Vagina (tissue), 2 donors: ENCODE data around the gene MORC2. TPM values are rescaled to one million over a fixed set of nuclear protein-coding genes. Genes with fewer than 3 reads are reported as not detected.

Source experiments
- DNase-seq, 2 donors: peaks; one replicate each; pipeline ENCODE4 v3.0.0-alpha.2; 2017; ENCODE audit errors: extremely low spot score in 2 of 2
- H3K27ac ChIP-seq: fragments of 200-600 bp; sonication (generic); one replicate; pipeline ENCODE4 v1.5.1; 2019
- H3K27me3 ChIP-seq: fragments of 200-600 bp; sonication (generic); one replicate; pipeline ENCODE4 v1.5.1; 2019
- H3K36me3 ChIP-seq, 2 donors: fragments of 200-600 bp; sonication (generic); one replicate each; pipeline ENCODE4 v1.5.1; 2017 to 2019
- H3K4me1 ChIP-seq: fragments of 200-600 bp; sonication (generic); one replicate; pipeline ENCODE4 v1.5.1; 2019
- H3K4me3 ChIP-seq, 2 donors: fragments of 200-600 bp; sonication (generic); 1 replicate in 1 of 2; 2 replicates in 1 of 2; pipeline ENCODE4 v1.5.1; 2016 to 2019
- H3K9me3 ChIP-seq: fragments of 200-600 bp; sonication (generic); one replicate; pipeline ENCODE4 v1.5.1; 2019
- CTCF ChIP-seq, 3 experiments: fragments of 450-650 bp in 2 of 3; fragments of 200-600 bp in 1 of 3; sonication (generic) in 1 of 3; IDR thresholded peaks; one replicate each; pipeline ENCODE4 v1.5.1; 2017 to 2019; ENCODE audit warnings: antibody characterized with exemption in 3 of 3, mild to moderate bottlenecking in 2 of 3, moderate library complexity in 2 of 3
- POLR2A ChIP-seq, 2 donors: fragments of 450-650 bp; IDR thresholded peaks; one replicate each; pipeline ENCODE4 v1.6.1; 2017; ENCODE audit warnings: antibody characterized with exemption in 2 of 2, mild to moderate bottlenecking in 2 of 2, moderate library complexity in 2 of 2
- POLR2AphosphoS5 ChIP-seq, 2 donors: sonication (generic); formaldehyde crosslinking; IDR thresholded peaks; one replicate each; pipeline ENCODE4 v1.9.0; 2017; ENCODE audit warnings: antibody characterized with exemption in 2 of 2, mild to moderate bottlenecking in 2 of 2, low read depth in 1 of 2; ENCODE audit not compliant: insufficient read depth in 1 of 2
- intact Hi-C: fragments of 100-400 bp; cut with DNase I; formaldehyde crosslinking; loops from one replicate; pipeline ENCODE4 v1.15.1; 2023
- total RNA-seq: library from RNA; depleted of rRNA; stranded (reverse); fragments of >200 nt; gene quantifications from one replicate; pipeline ENCODE4 v1.2.3, GENCODE V29; 2016

Gene MORC2
- total RNA-seq, 1 donor from 2014 or later = 18.4 TPM

GRCh38 chr22:30944986-30945385, 23.6 kb downstream of the MORC2 start:
- no peaks in the 10 kb centered on the region for H3K9me3 ChIP-seq
- H3K27me3 ChIP-seq = no peaks in the 10 kb centered on the region
- peaks cover 32% of the 10 kb centered on the region for H3K4me1 ChIP-seq
- TF ChIP-seq POLR2AphosphoS5 (IDR thresholded peaks at IDR 0.05; ENCODE audit: insufficient read depth in 1 of 2, low read depth in 1 of 2) = no peak
- H3K27ac ChIP-seq = no peak overlapping the region
- no peak overlapping the region for H3K4me3 ChIP-seq
- DNase-seq = no peak
- H3K36me3 ChIP-seq = peaks cover 0 to 80% of the 10 kb centered on the region in 2 donors
- intact Hi-C loops = no loop called here

DNA sequence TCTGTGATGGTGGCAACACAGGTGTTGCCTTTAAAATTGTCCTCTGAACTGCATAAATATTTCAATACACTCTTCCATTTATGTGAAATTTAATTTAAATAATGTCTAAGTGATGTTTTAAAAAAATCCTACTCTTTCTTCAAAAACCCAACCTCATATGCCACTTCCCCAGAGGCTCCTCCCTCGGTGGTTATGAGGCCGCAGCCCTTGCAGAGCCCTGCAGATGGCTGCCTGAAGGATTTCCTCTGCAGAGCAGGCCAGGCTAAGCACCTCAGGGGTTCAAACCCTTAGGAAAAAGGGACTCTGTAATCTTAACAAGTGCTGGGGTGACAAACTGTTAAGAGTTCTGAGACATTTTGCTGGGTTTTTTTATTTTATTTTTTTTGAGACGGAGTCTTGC, 25.2 kb downstream of the MORC2 start:
- DNase-seq = no peak
- H3K27ac ChIP-seq = no peak overlapping the region
- no peaks in the 10 kb centered on the region for H3K27me3 ChIP-seq
- TF ChIP-seq POLR2AphosphoS5 (IDR thresholded peaks at IDR 0.05; ENCODE audit: insufficient read depth in 1 of 2, low read depth in 1 of 2) = no peak
- TF ChIP-seq POLR2A (IDR thresholded peaks at IDR 0.05) = no peak
- no peak for TF ChIP-seq CTCF (IDR thresholded peaks at IDR 0.05)
- intact Hi-C loops = no loop called here
- H3K9me3 ChIP-seq = no peaks in the 10 kb centered on the region
- H3K4me3 ChIP-seq = no peak overlapping the region
- H3K4me1 ChIP-seq = peaks cover 21% of the 10 kb centered on the region
- H3K36me3 ChIP-seq = peaks cover 0 to 77% of the 10 kb centered on the region in 2 donors

DNA sequence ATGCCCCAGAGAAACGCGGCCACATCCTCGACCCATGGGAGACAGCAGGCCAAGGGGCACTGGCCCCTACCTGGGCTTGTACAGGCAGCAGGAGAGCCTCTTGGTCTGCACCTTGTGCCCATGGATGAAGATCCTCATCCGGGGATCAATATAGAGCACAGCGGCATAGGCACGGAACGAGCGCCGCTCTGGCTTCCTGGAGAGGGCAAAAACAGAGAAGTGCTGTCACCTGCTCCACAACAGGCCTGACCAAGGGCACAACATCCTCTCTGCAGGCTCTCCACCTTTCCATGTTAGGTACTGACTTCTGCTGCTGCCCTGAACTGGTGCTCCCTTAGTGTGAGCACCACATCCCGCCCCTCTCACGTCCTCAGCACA, 27.2 kb downstream of the MORC2 start:
- H3K4me1 ChIP-seq = peaks cover under 1% of the 10 kb centered on the region
- no peak overlapping the region for H3K4me3 ChIP-seq
- H3K27ac ChIP-seq = no peak overlapping the region
- intact Hi-C loops = no loop called here
- no peak for DNase-seq
- no peaks in the 10 kb centered on the region for H3K27me3 ChIP-seq
- H3K9me3 ChIP-seq = no peaks in the 10 kb centered on the region
- H3K36me3 ChIP-seq = peaks cover 0 to 94% of the 10 kb centered on the region in 2 donors
- no peak for TF ChIP-seq CTCF (IDR thresholded peaks at IDR 0.05)
- no peak for TF ChIP-seq POLR2AphosphoS5 (IDR thresholded peaks at IDR 0.05; ENCODE audit: insufficient read depth in 1 of 2, low read depth in 1 of 2)

- Histone ChIP-seq H3K4me3 (no peak overlapping the region), H3K27ac (no peak overlapping the region), H3K27me3 (no peaks in the 10 kb centered on the region), H3K4me1 (no peaks in the 10 kb centered on the region), H3K9me3 (no peaks in the 10 kb centered on the region), H3K36me3 (peaks cover 0 to 93% of the 10 kb centered on the region in 2 donors)
- intact Hi-C loops = no loop called here
- TF ChIP-seq POLR2A (IDR thresholded peaks at IDR 0.05) = no peak
- no peak for TF ChIP-seq POLR2AphosphoS5 (IDR thresholded peaks at IDR 0.05; ENCODE audit: insufficient read depth in 1 of 2, low read depth in 1 of 2)
- TF ChIP-seq CTCF (IDR thresholded peaks at IDR 0.05) = no peak
- DNase-seq = no peak
Measured at GRCh38 chr22:30940685-30941362, 27.8 kb downstream of the MORC2 start.

DNA sequence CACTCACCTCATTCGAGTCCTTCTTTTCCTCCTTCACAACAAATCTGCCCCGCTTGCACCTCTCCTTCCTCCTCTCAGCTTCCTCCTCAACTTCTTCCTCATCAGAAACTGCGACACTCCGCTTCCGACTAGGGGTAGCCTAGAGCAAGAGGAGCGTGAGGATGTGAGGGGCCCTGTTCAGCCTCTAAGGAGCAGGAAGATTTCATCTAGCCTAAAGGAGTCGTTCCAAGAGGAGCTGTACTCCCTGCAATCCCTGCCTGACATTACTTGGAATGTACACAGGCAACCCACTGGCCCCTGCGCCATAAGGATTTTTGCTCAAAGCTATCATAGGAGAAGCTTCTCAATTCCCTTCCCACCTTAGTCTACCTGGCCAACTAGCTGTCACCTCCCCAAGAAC, 34.5 kb downstream of the MORC2 start:
- no peak for TF ChIP-seq POLR2AphosphoS5 (IDR thresholded peaks at IDR 0.05; ENCODE audit: insufficient read depth in 1 of 2, low read depth in 1 of 2)
- TF ChIP-seq POLR2A (IDR thresholded peaks at IDR 0.05) = no peak
- no peak for TF ChIP-seq CTCF (IDR thresholded peaks at IDR 0.05)
- Histone ChIP-seq H3K36me3 (peaks cover 0 to 88% of the 10 kb centered on the region in 2 donors), H3K4me3 (no peak overlapping the region), H3K27me3 (no peaks in the 10 kb centered on the region), H3K9me3 (no peaks in the 10 kb centered on the region), H3K27ac (no peak overlapping the region), H3K4me1 (no peaks in the 10 kb centered on the region)
- no peak for DNase-seq
- intact Hi-C loops = no loop called here
